Fibroblast of skin of scalp (primary cell): ENCODE measurements around the gene TECTB.

Source experiments
- DNase-seq: peaks from one replicate; pipeline ENCODE4 v3.0.0-alpha.2; 2013

The TECTB gene

DNA sequence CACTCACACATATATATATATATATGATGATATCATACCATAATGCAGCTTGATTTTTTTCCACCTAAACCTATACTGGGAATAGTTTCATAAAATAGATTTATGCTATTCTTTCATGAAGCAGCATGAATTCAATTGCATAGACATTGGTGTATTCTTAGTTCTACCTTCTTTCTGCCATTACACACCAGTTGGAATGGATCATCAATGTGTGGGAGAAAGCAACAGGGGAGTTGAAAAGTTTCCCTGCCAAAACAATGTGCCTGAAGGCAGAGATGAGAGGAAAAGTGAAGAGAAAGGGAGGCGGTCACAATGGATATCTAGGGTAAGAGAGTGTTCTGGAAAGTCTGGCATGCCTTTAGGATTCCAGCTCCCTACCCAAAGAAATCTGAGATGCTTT lies 65.6 kb downstream of the TECTB start:
- no peak for DNase-seq

- DNase-seq: no peak
Measured at GRCh38 chr10:112349521-112350085, 66.4 kb downstream of the TECTB start.

DNA sequence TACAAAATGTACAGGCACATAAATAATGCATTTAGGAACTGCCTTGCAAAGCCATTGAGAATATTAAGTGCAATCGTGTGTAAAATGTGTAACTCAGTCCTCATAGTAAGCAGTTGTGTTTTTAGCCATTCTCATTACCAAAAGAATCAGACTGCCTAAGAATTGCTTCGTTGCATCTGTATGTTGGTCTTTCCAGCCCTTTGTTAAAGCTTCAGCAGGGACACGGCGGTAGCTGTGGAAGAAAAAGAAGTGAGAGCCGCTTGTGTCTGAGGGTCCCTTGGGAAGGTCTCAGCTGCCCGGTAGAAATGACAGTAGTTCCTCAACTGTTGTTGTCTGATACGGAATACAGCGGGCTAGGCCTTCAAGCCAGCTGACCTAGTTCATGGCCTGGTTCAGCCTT lies 67.9 kb downstream of the TECTB start:
- no peak for DNase-seq

DNA sequence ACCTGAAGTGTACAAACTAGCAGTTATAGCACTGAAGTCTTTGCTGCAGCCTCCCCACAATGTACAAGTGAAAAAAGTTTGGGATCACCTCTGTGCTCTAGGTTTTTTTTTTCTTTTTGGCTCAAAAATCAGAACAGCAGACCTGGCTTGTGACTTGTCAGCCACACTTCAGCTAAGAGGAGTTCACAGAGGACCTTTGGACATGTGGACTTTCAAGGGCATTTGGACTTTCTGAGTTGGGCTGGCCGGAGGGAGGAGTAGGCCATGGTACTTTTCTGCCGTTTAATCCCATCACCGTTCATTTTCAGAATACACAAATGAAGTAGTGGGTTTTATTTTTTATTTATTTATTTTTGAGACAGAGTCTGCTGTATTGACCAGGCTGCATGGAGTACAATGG lies 68.8 kb downstream of the TECTB start:
- DNase-seq: no peak

- DNase-seq: no peak
Measured at GRCh38 chr10:112353046-112353445, 69.8 kb downstream of the TECTB start.
